GM19328 (cell line): Measurements from ENCODE around the gene PCNP.
"Not testable (repeated sequence)": the region's sequence is repeated elsewhere in the genome, so short reads cannot be mapped to it uniquely, and the experiment has no call there.

Experiments used
- ATAC-seq: cut with Tn5 transposase; IDR thresholded peaks from one replicate; pipeline ENCODE4 v1.9.1; 2021; ENCODE audit warnings: mild to moderate bottlenecking, moderate library complexity; ENCODE audit not compliant: unreplicated experiment

The PCNP gene, protein sequence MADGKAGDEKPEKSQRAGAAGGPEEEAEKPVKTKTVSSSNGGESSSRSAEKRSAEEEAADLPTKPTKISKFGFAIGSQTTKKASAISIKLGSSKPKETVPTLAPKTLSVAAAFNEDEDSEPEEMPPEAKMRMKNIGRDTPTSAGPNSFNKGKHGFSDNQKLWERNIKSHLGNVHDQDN

GRCh38 chr3:101573449-101574387 lies at the start of gene PCNP:
TSS of gene PCNP (plus strand) at chr3:101574180. CDS start at chr3:101574216, 36 bp downstream.
- peak; percentile 79 for ATAC-seq

- ATAC-seq: no peak
Observed at GRCh38 chr3:101527441-101527840, 46.5 kb upstream of the PCNP start.

DNA sequence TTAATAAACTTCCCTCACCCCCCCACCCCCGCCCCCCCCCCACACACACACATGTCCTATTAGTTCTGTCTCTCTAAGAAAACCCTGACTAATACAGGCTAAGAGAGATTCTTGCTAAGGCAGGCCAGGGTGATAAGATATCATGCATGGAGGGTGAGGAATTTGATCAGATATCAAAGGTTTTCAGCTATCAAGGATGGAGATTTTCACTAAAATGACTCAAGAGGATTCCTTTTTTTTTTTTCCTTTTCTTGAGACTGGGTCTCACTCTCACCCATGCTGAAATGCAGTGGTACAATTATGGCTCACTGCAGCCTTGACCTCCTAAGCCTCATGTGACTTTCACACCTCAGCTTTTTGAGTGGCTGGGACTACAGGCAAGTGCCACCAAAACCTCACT lies 46.1 kb upstream of the PCNP start:
- no peak for ATAC-seq

- no peak for ATAC-seq
Observed at GRCh38 chr3:101529816-101530685, 43.9 kb upstream of the PCNP start.

- ATAC-seq: no peak
Observed at GRCh38 chr3:101530686-101531047, 43.3 kb upstream of the PCNP start.

DNA sequence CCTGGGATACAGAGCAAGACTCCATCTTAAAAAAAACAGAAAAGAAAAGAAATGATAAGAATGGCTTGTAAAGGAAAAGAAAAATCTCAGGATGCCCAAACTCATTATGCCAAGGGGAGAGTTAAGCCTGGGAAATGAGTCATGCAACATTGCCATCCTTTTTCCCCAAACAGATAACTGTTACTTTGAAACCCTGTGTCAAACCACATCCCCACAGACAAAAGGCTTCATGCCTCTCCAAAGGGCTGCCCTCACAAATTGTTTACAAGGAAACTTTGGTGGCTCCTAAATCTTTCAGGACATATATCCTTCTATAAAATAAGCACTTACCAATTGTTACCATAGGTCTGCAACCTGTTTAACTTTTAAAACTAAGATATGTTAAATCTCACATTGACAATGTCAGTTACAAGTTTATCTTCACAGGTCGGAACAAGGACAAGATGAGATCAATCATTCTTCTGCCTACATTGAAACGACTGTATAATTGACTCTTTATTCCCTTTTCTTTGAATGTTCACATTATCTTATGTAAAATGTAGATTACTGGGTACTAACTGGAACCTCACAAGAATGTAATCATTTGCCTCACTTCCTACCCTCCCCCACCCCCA lies 42.4 kb upstream of the PCNP start:
- ATAC-seq: no peak

- no peak for ATAC-seq
Observed at GRCh38 chr3:101532783-101533602, 41.0 kb upstream of the PCNP start.

DNA sequence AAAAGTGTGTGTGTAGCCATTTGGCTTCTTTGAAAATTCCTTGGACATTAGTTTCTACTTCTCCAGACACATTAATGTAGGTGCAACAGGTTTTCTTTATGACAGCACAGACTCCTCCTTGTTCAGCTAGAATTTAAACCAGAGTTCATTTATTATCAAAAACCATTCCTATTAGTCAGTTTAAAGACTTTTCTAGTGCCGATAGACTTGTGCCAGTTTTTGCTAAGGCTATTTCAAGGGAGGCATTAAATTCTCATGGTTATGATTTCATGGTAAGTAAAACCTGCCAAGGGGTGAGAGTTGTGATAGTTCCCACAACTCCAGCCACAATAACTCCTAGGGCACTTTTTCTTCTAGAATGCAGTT lies 40.4 kb upstream of the PCNP start:
- no peak for ATAC-seq

- ATAC-seq: no peak
Observed at GRCh38 chr3:101535221-101535620, 38.8 kb upstream of the PCNP start.

- ATAC-seq: no peak
Observed at GRCh38 chr3:101536266-101536665, 37.7 kb upstream of the PCNP start.

DNA sequence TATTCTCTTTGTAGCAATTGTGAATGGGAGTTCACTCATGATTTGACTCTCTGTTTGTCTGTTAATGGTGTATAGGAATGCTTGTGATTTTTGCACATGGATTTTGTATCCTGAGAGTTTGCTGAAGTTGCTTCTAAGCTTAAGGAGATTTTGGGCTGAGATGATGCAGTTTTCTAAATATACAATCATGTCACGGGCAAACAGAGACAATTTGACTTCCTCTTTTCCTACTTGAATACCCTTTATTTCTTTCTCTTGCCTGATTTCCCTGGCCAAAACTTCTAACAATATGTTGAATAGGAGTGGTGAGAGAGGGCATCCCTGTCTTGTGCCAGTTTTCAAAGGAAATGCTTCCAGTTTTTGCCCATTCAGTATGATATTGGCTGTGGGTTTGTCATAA lies 37.0 kb upstream of the PCNP start:
- not testable (repeated sequence) for ATAC-seq

DNA sequence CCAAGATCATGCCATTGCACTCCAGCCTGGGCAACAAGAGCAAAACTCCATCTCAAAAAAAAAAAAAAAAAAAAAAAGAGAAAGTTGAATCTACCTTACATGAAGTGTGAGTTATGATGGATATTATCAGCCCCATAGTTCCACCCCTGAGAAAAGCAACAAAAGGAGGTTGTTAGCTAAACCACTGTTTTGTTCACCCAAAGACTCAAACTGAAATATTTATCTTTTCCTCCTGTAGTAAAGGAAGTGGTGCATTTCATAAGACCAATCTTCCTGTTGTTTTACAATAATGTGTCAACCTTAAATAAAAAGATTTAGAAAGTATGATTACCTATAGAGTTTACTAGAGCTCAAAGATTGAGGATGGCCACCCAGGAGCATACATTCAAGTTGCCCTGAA lies 31.0 kb upstream of the PCNP start:
- ATAC-seq: no peak

DNA sequence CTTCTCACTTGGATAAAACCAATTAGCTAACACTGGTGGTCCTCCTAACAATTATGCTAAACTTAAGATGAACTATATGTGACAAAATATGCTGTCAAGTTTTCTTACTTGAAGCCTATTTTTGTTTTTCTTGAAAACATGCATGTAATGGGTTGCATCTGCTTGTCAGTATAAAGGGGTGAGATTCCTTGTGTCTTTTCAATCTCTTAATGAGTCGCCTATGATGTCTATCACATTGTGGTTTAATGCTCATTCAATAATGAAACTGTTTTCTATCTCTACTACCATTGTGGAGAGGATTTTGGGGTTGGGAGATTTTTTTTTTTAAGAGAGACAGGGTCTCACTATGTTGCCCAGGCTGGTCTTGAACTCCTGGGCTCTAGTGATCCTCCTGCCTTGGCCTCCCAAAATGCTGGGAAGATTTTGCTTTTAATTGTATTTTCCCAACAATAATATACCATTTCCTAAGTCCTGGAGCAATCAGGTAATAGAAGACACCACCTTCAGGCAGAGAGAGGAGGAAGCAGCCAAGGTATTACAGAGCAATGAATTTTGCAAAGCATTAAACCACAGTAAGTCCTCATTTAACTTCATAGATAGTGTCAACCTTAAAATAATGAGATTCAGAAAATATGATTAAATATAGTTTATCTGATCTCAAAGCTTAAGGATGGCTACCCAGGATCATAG lies 29.7 kb upstream of the PCNP start:
- no peak for ATAC-seq

DNA sequence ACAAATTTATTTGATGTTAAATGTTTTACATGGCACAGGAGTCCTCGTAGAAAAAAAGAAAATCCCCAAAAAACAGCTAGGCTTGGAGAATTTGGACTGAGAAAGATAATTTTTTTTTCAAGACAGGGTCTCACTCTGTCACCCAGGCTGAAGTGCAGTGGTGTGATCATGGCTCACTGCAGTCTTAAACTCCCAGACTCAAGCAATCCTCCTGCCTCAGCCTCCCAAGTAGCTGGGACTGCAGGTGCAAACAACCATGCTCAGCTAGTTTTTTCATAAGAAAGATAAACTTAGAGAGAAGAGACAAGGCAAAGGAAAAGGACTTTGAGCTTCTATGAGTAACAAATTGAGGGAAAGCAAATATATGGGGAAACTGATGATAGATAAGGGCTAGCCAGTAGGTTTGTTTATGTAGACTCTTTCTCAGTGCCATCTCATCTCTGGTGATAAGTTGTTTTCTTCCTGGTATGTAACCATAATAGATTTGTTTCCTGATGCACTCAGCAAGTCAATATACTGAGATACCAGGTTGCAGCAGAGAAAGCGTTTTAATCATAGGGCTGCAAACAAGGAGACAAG lies 25.4 kb upstream of the PCNP start:
- no peak for ATAC-seq

DNA sequence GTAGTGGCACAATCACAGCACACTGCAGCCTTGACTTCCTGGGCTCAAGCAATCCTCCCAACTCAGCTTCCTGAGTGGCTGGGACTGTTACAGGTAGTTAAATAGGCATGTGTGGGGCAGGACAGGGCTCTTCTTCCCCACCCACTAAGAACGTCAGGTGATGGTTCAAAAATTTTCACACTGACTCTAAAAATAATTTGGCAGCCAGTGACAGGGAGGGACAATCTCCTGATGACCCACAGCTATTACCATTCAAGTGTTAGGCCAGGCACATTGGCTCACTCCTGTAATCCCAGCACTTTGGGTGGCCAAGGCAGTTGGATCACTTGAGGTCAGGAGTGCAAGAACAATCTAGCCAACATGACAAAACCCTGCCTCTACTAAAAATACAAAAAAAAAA lies 24.5 kb upstream of the PCNP start:
- ATAC-seq: no peak

GRCh38 chr3:101551359-101552081 lies 22.5 kb upstream of the PCNP start:
- not testable (repeated sequence) for ATAC-seq

GRCh38 chr3:101553381-101553780 lies 20.6 kb upstream of the PCNP start:
- not testable (repeated sequence) for ATAC-seq

DNA sequence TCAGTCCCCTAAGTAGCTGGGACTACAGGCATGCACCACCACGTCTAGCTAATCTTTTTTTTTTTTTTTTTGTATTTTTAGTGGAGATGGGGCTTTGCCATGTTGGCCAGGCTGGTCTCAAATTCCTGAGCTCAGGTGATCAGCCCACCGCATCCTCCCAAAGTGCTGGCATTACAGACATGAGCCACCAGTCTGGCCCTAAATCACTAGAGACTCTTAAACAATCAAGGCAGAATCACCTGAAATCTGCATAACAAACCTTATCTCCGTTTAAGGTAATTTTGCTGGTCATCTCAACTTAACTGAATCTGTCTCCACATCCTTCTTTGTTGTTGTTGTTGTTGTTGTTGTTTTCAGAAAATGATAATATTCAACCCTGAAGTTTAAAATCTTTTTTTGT lies 17.9 kb upstream of the PCNP start:
- ATAC-seq: no peak
